IMR-90 (cell line): Measurements from ENCODE around the gene PRKCE.

Source experiments
- BHLHE40 ChIP-seq: fragments of 150-350 bp; IDR thresholded peaks from 2 replicates; pipeline ENCODE4 v1.6.1; 2016; ENCODE audit warnings: mild to moderate bottlenecking, low read depth, low read length
- CEBPB ChIP-seq: IDR thresholded peaks from 2 replicates; pipeline ENCODE4 v1.6.1; 2012; ENCODE audit warnings: low read depth, low read length, improper control_type of control experiment
- CHD1 ChIP-seq: IDR thresholded peaks from 2 replicates; pipeline ENCODE4 v1.6.1; 2012; ENCODE audit warnings: low read depth, low read length, improper control_type of control experiment
- MAFK ChIP-seq: IDR thresholded peaks from 2 replicates; pipeline ENCODE4 v1.6.1; 2012; ENCODE audit warnings: low read depth, low read length, improper control_type of control experiment
- MXI1 ChIP-seq: IDR thresholded peaks from 2 replicates; pipeline ENCODE4 v1.6.1; 2012; ENCODE audit warnings: low read depth, mild to moderate bottlenecking, low read length, moderate library complexity, borderline replicate concordance
- NFE2L2 ChIP-seq: fragments of 150-350 bp; IDR thresholded peaks from 2 replicates; pipeline ENCODE4 v1.6.1; 2016; ENCODE audit warnings: low read depth, mild to moderate bottlenecking, low read length
- POLR2A ChIP-seq: IDR thresholded peaks from 2 replicates; pipeline ENCODE4 v1.6.1; 2012; ENCODE audit warnings: mild to moderate bottlenecking, low read depth, low read length
- RAD21 ChIP-seq: IDR thresholded peaks from 2 replicates; pipeline ENCODE4 v1.6.1; 2012; ENCODE audit warnings: low read length, improper control_type of control experiment
- RCOR1 ChIP-seq: IDR thresholded peaks from 2 replicates; pipeline ENCODE4 v1.6.1; 2012; ENCODE audit warnings: mild to moderate bottlenecking, low read length, improper control_type of control experiment; ENCODE audit not compliant: insufficient replicate concordance
- RFX5 ChIP-seq: IDR thresholded peaks from 2 replicates; pipeline ENCODE4 v1.8.0; 2012; ENCODE audit warnings: low read depth, mild to moderate bottlenecking, low read length, moderate library complexity
- TF ChIP-seq, protein P1 (sequence below): conservative IDR thresholded peaks from 2 replicates; pipeline ENCODE4 v1.5.1; 2012; ENCODE audit warnings: mild to moderate bottlenecking, low read depth, low read length, improper control_type of control experiment
- TF ChIP-seq, protein P2 (sequence below): fragments of 150-350 bp; IDR thresholded peaks from 2 replicates; pipeline ENCODE4 v1.6.1; 2016; ENCODE audit warnings: low read depth, mild to moderate bottlenecking, low read length, moderate library complexity, borderline replicate concordance

DNA sequence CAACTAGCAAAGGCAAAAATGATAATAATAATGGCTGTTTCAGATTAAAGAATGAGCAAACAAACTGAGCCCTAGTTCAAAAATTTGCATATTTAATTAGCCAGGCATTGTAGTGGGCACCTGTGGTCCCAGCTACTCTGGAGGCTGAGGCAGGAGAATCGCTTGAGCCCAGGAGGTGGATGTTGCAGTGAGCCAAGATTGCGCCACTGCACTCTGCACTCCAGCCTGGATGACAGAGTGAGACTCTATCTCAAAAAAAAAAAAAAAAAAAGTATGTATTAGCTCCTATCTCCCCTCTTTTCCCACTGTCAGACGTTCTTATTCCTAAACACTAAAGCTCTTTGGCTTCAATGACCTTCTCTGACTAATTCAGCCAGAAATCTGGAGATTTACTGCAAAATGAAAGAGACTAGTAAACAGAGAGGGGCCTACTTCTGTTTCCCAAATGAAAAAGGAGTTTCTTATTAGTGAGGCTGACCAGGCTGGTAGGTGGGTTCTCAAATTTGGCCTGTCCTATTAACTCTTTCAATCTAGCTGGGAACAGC, 36.5 kb upstream of the PRKCE start:
- TF ChIP-seq, protein P1, sequence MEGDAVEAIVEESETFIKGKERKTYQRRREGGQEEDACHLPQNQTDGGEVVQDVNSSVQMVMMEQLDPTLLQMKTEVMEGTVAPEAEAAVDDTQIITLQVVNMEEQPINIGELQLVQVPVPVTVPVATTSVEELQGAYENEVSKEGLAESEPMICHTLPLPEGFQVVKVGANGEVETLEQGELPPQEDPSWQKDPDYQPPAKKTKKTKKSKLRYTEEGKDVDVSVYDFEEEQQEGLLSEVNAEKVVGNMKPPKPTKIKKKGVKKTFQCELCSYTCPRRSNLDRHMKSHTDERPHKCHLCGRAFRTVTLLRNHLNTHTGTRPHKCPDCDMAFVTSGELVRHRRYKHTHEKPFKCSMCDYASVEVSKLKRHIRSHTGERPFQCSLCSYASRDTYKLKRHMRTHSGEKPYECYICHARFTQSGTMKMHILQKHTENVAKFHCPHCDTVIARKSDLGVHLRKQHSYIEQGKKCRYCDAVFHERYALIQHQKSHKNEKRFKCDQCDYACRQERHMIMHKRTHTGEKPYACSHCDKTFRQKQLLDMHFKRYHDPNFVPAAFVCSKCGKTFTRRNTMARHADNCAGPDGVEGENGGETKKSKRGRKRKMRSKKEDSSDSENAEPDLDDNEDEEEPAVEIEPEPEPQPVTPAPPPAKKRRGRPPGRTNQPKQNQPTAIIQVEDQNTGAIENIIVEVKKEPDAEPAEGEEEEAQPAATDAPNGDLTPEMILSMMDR, result no peak
- TF ChIP-seq, protein P2, sequence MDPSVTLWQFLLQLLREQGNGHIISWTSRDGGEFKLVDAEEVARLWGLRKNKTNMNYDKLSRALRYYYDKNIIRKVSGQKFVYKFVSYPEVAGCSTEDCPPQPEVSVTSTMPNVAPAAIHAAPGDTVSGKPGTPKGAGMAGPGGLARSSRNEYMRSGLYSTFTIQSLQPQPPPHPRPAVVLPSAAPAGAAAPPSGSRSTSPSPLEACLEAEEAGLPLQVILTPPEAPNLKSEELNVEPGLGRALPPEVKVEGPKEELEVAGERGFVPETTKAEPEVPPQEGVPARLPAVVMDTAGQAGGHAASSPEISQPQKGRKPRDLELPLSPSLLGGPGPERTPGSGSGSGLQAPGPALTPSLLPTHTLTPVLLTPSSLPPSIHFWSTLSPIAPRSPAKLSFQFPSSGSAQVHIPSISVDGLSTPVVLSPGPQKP, result no peak
- TF ChIP-seq CEBPB (0 out of 2 replicates have a peak, but pooled peaks have one; percentile 21), POLR2A (no peak), MXI1 (no peak), RCOR1 (no peak), RAD21 (no peak), MAFK (no peak), RFX5 (no peak), BHLHE40 (no peak), CHD1 (no peak), NFE2L2 (no peak)
